T-helper 2 cell treated with Interferon-gamma antibody and Interleukin-4, amounts not matched to agents 5 μg/mL and 100 μg/mL, for 36 hours (primary cell): ENCODE data around the gene DLGAP3.

Source experiments
- DNase-seq: peaks from one replicate; pipeline ENCODE4 v3.0.0; 2021; ENCODE audit warnings: low spot score
- H3K27ac Mint-ChIP-seq: one replicate; pipeline ENCODE4 v1.8.0; 2021; ENCODE audit warnings: mild to moderate bottlenecking, mixed read lengths
- H3K27me3 Mint-ChIP-seq: one replicate; pipeline ENCODE4 v1.8.0; 2021; ENCODE audit warnings: low read depth, mixed read lengths
- H3K36me3 Mint-ChIP-seq: one replicate; pipeline ENCODE4 v1.8.0; 2021; ENCODE audit warnings: low read depth, mixed read lengths
- H3K4me1 Mint-ChIP-seq: one replicate; pipeline ENCODE4 v1.8.0; 2021; ENCODE audit warnings: low read depth, mixed read lengths
- H3K4me3 Mint-ChIP-seq: one replicate; pipeline ENCODE4 v1.8.0; 2022; ENCODE audit warnings: mild to moderate bottlenecking, moderate library complexity, mixed read lengths
- H3K9me3 Mint-ChIP-seq: one replicate; pipeline ENCODE4 v1.8.0; 2021; ENCODE audit warnings: mixed read lengths

Gene DLGAP3

DNA sequence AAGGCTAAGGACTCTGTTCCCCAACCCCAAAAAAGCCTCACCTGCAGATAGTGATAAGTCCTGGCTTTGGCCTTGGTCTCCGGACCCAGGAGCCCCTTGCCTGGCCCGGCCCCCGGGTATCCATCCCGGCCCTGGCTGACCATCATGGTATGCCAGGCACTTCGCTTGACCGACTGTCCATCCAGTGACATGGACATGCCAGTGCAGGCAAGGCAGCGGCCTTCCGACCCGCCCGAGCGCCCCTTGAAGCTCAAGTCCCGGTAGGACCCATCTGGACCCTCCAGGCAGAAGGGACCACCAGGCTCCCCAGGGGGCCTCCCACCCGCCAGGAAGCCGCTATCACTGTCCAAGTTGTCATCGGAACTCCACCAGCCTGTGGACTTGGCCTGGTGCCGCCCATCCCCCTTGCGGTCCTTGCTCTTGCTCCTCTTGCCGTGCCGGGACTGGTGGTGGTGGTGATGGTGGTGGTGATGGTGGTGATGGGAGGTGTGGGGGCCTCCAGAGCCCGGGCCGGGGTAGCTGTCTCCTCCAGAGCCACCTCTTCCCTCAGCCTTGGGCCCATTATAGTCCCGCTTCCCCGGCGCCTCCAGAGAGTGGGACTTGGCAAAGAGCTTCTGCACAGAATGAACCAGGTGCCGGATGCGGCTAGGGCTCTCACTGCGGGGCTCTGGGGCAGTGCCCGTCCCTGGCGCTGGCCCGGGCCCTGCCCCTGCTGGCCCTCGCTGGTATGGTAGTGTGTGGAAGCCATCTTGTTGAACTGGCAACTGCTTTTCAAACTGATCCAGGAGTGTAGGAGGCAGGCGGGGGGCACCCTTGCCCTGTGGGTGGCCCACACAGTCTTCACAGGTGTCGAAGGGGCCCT is 25.0 kb downstream of the DLGAP3 start:
- Mint-ChIP-seq H3K9me3 (no peaks in the 10 kb centered on the region), H3K4me1 (no peaks in the 10 kb centered on the region), H3K27me3 (peaks cover 6% of the 10 kb centered on the region), H3K27ac (no peak overlapping the region), H3K4me3 (no peak overlapping the region), H3K36me3 (no peaks in the 10 kb centered on the region)
- no peak for DNase-seq

DNA sequence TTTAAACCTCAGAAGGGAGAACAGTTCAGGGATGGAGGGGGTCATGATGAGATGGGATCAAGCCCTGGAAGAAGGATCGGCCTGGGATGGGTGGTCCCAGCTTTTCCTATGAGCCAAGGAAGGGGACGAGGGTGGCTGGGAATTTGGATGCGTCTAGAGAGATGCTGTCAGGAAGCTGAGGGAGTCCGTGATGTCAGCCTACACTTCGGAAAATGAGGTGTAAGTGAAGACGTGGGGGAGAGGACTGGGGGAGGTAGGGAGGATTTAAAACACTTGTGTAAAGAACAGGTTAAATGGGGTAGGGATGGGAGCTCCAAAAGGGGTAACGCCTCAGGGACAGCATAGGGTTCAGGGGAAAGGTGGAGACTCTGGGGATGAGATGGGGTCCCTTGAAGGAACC is 27.5 kb downstream of the DLGAP3 start:
- Mint-ChIP-seq H3K4me1 (no peaks in the 10 kb centered on the region), H3K9me3 (no peaks in the 10 kb centered on the region), H3K4me3 (no peak overlapping the region), H3K36me3 (no peaks in the 10 kb centered on the region), H3K27me3 (peaks cover 8% of the 10 kb centered on the region), H3K27ac (no peak overlapping the region)
- no peak for DNase-seq

DNA sequence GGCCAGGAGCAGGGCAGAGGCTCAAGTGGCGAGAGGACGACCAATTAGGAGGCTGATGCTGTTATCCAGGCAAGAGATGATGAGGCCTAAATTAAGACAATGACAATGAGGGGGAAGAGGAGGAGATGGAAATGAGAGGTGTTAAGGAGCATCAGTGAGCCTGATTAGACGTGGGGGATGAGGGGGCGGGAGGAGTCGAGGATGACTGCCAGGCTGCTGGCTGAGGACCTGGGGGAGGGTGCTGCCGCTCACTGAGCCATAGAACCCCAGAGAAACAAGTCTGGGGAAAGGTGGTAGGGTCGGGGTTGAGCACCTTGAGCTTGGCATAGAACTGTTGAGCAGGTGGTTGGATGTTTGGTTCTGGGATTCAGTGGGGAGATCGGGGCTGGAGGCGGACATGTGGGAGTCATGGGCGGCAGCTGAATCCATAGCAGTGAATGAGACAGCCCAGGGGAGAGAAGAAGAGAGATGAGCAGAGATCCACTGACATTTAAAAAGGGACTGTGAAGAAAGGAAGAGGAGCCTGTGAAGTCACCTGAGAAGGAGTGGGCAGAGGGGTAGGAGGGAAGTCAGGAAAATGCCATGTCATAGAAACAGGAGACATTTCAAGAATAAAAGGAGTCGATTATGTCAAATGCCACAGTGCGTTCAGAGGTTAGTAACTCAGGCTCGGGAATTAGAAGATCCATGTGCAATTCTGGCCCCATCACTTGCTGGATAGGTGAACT is 28.5 kb downstream of the DLGAP3 start:
- no peaks in the 10 kb centered on the region for H3K4me1 Mint-ChIP-seq
- H3K36me3 Mint-ChIP-seq, result no peaks in the 10 kb centered on the region
- H3K27me3 Mint-ChIP-seq, result peaks cover 8% of the 10 kb centered on the region
- no peak overlapping the region for H3K27ac Mint-ChIP-seq
- H3K4me3 Mint-ChIP-seq, result no peak overlapping the region
- H3K9me3 Mint-ChIP-seq, result no peaks in the 10 kb centered on the region
- no peak for DNase-seq

DNA sequence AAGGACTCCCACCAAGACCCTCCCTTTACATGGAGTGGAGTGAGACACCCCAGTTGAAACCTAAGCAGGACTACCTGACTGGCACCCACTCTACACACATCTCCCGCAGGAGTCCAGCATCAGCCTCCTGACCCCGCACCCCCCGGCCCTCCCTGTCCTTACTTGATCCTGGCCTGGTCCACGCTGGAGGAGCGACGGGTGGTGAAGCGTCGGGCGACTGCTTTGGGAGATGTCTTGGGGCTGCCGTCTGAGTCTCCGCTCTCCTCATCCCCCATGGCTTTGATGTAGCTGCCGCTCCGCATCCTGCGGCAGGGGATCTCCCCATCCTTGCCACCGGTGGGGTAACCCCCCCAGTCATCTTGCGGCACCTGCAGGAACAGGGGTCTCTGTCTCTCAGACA is 29.5 kb downstream of the DLGAP3 start:
- no peaks in the 10 kb centered on the region for H3K36me3 Mint-ChIP-seq
- no peaks in the 10 kb centered on the region for H3K9me3 Mint-ChIP-seq
- no peak overlapping the region for H3K4me3 Mint-ChIP-seq
- DNase-seq, result no peak
- no peaks in the 10 kb centered on the region for H3K4me1 Mint-ChIP-seq
- H3K27ac Mint-ChIP-seq, result no peak overlapping the region
- H3K27me3 Mint-ChIP-seq, result peaks cover 8% of the 10 kb centered on the region

DNA sequence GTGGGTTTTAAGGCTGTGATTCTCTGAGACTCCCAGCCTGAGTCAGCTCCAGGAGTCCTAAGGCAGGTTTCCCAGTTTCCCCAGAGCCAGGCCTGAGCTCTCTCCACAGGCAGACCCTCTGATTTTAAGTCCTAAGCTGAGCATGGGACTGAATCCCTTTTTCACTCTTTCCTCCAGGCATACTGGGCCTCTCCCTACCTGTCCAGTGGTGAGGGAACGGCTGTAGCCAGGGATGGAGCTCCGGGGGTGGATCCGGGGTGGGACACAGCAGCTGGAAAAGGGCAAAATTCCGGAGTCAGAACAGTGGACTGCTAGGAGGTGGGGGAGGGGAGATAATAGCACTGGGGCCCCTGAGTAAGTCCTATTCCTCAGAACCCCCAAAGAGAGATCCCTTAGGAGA is 30.0 kb downstream of the DLGAP3 start:
- H3K9me3 Mint-ChIP-seq, result no peaks in the 10 kb centered on the region
- no peak overlapping the region for H3K4me3 Mint-ChIP-seq
- no peaks in the 10 kb centered on the region for H3K4me1 Mint-ChIP-seq
- no peak for DNase-seq
- H3K27me3 Mint-ChIP-seq, result peaks cover 9% of the 10 kb centered on the region
- no peak overlapping the region for H3K27ac Mint-ChIP-seq
- no peaks in the 10 kb centered on the region for H3K36me3 Mint-ChIP-seq

DNA sequence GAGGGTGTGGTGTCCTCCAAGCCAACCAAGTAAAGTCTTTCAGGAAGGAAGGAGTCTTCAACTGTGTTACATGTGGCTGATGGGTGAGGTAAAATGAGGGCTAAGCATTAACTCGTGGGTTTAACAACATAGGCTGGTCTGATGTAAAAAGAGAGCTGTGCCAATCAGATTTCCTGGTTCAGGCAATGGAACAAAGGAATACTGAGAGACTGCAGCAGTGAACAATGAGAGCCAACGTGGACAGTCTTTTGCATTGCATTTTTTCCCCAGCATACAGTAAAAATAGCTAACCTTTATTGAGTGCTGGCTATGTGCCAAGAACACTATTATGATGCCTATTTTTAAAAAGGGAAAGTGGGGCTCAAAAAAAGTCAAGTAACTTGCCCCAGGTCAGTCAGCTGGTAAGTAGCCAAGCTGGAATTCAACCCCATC is 31.1 kb downstream of the DLGAP3 start:
- no peaks in the 10 kb centered on the region for H3K9me3 Mint-ChIP-seq
- H3K36me3 Mint-ChIP-seq, result no peaks in the 10 kb centered on the region
- no peaks in the 10 kb centered on the region for H3K4me1 Mint-ChIP-seq
- no peak overlapping the region for H3K27ac Mint-ChIP-seq
- peaks cover 16% of the 10 kb centered on the region for H3K27me3 Mint-ChIP-seq
- H3K4me3 Mint-ChIP-seq, result no peak overlapping the region
- no peak for DNase-seq

DNA sequence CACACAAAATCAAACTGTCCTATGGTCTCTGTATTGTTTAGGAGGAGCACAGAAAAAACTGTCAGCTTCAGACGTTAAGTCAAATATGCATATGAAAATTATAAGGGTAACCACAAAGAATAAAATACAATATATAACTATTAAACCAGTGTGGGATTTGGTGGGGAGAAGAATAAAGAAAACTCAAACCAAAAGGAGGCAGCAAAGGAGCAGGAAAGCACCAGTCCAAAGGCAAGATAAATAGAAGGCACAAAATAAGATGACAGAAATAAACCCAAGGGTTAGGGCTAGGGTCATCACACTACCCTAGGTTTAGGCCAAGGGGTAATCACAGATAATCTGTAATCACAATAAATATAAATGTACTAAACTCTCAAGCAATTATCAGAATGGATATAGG is 32.8 kb downstream of the DLGAP3 start:
- Mint-ChIP-seq H3K9me3 (peaks cover 10% of the 10 kb centered on the region), H3K27me3 (peaks cover 17% of the 10 kb centered on the region), H3K4me3 (no peak overlapping the region), H3K4me1 (no peaks in the 10 kb centered on the region), H3K36me3 (peaks cover 2% of the 10 kb centered on the region), H3K27ac (no peak overlapping the region)
- no peak for DNase-seq

DNA sequence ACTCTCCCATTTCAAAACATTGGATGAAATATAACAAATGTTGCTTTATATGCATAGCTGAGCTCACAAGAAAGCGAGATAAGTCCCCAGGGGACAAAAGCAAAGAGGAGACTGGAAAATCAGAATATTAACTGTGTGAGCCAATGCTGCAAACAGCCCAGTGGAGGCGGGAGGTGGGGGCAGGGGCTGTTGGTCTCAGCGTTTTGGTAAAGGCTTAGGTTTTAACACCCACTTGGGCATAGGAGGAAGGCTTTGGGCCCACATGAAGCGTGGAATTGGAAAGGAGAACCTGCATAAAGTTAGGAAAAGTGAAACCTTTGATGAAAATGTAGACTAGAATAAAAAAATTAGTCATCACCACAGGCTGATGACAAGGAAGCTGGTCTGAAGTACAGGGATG is 39.7 kb downstream of the DLGAP3 start:
- Mint-ChIP-seq H3K4me3 (no peak overlapping the region), H3K4me1 (peaks cover 3% of the 10 kb centered on the region), H3K9me3 (peaks cover 13% of the 10 kb centered on the region), H3K27ac (no peak overlapping the region), H3K27me3 (peaks cover 34% of the 10 kb centered on the region), H3K36me3 (peaks cover 2% of the 10 kb centered on the region)
- DNase-seq, result no peak

DNA sequence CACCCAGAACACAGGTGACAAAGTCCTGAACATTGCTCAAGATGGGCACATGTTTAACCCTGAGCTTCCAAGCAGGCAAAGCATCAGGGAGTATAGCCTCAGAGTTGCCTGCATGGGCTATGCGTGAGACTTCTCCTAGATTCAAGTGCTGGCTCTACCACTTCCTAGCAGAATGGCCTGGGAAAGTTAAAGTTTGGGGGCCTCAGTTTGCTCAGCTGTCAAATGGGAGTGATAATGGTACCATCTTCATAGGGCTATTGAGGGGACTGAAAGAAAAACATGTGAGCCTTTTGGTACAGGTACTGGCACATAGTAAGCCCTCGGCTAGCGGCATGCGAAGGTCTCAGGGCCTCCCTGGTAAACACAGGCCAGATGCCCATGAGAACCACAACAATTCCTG is 41.9 kb downstream of the DLGAP3 start:
- Mint-ChIP-seq H3K9me3 (peaks cover 12% of the 10 kb centered on the region), H3K27ac (no peak overlapping the region), H3K4me3 (no peak overlapping the region), H3K36me3 (peaks cover 2% of the 10 kb centered on the region), H3K4me1 (peaks cover 3% of the 10 kb centered on the region), H3K27me3 (peaks cover 39% of the 10 kb centered on the region)
- DNase-seq, result no peak

DNA sequence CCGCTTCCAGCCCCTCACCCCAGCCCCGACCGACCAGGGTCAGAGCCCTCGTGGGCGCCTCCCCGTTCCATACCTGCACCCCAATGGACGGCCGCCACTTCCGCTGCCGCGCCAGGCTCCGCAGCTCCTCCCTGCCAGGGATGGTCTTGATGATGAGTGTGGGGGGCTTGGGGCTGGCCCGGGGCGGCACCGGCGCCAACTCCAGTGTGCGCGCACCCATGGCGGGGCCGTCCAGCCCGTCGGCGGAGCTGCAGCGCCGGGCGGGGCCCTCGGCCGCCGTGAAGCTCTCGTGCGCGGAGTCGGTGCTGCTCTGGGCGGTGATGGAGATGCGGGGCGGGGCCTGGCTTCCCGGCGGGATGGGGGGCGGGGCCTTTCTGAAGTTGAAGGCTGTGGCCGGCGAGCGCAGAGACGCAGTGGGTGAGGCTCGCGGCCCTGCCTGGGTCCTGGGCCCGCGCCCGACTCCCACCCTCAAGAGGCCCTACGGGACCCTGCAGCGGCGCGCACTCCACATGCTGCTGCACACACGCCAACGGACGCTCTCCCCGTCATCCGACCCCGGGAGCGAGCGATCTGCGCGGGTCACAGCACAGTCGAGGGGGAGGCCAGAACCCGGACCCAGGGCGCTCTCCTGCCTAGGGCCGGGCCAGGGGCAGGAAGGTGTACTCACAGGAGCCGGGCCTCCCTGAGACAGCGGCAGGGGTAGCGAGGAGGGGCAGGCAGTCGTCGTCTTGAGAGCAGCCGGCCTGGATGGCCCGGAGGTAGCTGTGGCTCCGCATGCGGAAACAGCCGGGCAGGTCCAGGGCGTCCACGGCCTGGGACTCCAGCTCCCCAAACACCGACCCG is 43.8 kb downstream of the DLGAP3 start:
- H3K27ac Mint-ChIP-seq, result no peak overlapping the region
- H3K36me3 Mint-ChIP-seq, result no peaks in the 10 kb centered on the region
- peaks cover 3% of the 10 kb centered on the region for H3K4me1 Mint-ChIP-seq
- DNase-seq, result peak; percentile 53
- H3K27me3 Mint-ChIP-seq, result peaks cover 45% of the 10 kb centered on the region
- H3K9me3 Mint-ChIP-seq, result no peaks in the 10 kb centered on the region
- H3K4me3 Mint-ChIP-seq, result peak overlapping the region; percentile 69

DNA sequence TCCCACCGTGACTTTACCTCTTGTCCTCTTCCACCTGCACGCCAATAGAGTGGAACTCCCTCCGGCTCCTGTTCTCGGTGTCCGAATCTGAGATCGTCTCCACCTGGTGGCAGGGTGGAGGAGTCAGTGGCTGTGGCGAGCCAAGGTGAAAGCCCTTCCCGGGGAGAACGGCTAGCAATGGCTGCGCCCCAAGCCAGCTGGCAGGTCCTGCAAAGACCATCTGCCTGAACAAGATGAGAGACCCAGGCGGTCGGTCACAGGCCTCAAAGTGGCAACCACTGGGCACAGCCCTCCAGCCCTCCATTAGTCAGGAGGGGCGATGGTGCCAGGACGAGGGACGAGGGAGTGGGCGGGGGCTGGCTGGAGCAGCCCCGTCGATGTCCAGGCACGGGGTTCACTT is 44.5 kb downstream of the DLGAP3 start:
- no peak for DNase-seq
- Mint-ChIP-seq H3K27ac (no peak overlapping the region), H3K4me1 (peaks cover 3% of the 10 kb centered on the region), H3K36me3 (no peaks in the 10 kb centered on the region), H3K27me3 (peaks cover 49% of the 10 kb centered on the region), H3K4me3 (peak overlapping the region; percentile 69), H3K9me3 (no peaks in the 10 kb centered on the region)

DNA sequence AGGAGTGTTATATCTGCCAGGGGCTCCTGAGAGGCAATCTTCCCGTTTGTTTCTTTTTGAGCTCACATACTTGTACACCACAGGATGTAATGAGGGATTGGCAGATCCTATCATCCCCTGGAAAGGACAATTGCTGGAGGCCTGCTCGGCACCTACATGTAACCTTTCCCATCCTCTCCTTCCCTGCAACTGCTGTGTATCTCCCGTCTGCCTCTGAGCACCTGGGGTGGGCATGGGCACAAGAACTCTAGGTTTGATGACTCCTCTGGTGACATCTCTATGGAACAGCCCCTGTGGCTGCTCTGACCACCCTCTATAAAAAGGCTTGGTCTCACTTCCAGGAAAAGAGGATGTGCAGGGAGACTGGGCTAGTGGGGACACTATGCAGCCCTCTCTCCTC is 44.9 kb downstream of the DLGAP3 start:
- Mint-ChIP-seq H3K4me3 (peak overlapping the region; percentile 69), H3K36me3 (no peaks in the 10 kb centered on the region), H3K27ac (no peak overlapping the region), H3K9me3 (no peaks in the 10 kb centered on the region), H3K4me1 (peaks cover 3% of the 10 kb centered on the region), H3K27me3 (peaks cover 48% of the 10 kb centered on the region)
- no peak for DNase-seq

DNA sequence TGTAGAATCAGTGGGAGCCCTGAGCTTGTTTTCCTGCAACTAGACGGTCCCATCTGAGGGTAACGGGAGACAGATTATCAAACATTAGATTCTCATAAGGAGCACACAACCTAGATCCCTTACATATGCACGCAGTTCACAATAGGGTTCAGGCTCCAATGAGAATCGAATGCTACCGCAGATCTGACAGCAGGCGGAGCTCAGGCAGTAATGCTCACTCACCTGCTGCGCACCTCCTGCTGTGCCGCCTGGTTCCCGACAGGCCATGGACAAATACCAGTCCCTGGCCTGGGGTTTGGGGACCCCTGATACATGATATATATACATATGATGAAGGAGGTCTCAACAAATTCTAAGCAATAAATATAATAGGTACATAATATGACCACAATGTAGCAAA is 50.2 kb downstream of the DLGAP3 start:
- Mint-ChIP-seq H3K27me3 (peaks cover 37% of the 10 kb centered on the region), H3K27ac (no peak overlapping the region), H3K4me1 (no peaks in the 10 kb centered on the region), H3K9me3 (no peaks in the 10 kb centered on the region), H3K36me3 (no peaks in the 10 kb centered on the region), H3K4me3 (no peak overlapping the region)
- no peak for DNase-seq

DNA sequence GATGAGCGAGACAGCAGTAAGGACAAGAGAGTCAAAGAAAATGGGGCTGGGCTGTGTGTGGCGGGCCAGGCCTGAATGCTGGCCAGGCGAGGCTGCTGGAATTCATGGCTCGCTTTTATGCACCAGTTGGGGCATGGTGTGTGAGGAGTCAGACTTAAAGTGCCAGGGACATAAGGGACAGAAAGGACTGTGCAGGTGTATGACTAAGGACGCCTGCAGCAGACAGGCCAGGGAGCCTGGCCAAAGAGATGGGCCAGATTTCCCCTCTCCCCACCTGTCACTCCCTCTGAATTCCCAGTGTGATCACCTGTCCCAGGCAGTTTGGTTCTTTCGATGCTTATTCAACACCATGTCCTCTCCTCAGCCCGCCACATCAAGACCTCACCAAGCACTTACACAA is 53.0 kb downstream of the DLGAP3 start:
- no peak overlapping the region for H3K4me3 Mint-ChIP-seq
- no peak for DNase-seq
- H3K36me3 Mint-ChIP-seq, result no peaks in the 10 kb centered on the region
- no peak overlapping the region for H3K27ac Mint-ChIP-seq
- peaks cover 50% of the 10 kb centered on the region for H3K27me3 Mint-ChIP-seq
- no peaks in the 10 kb centered on the region for H3K9me3 Mint-ChIP-seq
- H3K4me1 Mint-ChIP-seq, result no peaks in the 10 kb centered on the region
